RWPE1 (cell line): ENCODE results near the gene LAMTOR3.

Source experiments
- CTCF ChIA-PET: fragments of 350-600 bp; sonication (Branson Sonifier 250); formaldehyde crosslinking; extraction: SDS; loops from one replicate; lab custom pipeline; 2021; lab: Yijun Ruan, JAX
- POLR2A ChIA-PET: fragments of 400-600 bp; formaldehyde crosslinking; extraction: SDS; loops from one replicate; lab custom pipeline; 2020; ENCODE audit warnings: antibody characterized with exemption; ENCODE audit not compliant: low non-redundant PET; lab: Yijun Ruan, JAX
- DNase-seq: peaks from one replicate; pipeline ENCODE4 v3.0.0; 2012; ENCODE audit warnings: low spot score
- H3K27ac ChIP-seq: fragments of 450-650 bp; 2 replicates; pipeline ENCODE4 v1.5.1; 2017
- TF ChIP-seq, protein P1 (sequence below): fragments of 450-650 bp; conservative IDR thresholded peaks from 2 replicates; pipeline ENCODE4 v1.5.1; 2017; ENCODE audit warnings: low read depth, mild to moderate bottlenecking

Gene LAMTOR3

GRCh38 chr4:99853190-99853589 lies 41.0 kb downstream of the LAMTOR3 start:
- POLR2A ChIA-PET: no interaction called here
- TF ChIP-seq, protein P1, sequence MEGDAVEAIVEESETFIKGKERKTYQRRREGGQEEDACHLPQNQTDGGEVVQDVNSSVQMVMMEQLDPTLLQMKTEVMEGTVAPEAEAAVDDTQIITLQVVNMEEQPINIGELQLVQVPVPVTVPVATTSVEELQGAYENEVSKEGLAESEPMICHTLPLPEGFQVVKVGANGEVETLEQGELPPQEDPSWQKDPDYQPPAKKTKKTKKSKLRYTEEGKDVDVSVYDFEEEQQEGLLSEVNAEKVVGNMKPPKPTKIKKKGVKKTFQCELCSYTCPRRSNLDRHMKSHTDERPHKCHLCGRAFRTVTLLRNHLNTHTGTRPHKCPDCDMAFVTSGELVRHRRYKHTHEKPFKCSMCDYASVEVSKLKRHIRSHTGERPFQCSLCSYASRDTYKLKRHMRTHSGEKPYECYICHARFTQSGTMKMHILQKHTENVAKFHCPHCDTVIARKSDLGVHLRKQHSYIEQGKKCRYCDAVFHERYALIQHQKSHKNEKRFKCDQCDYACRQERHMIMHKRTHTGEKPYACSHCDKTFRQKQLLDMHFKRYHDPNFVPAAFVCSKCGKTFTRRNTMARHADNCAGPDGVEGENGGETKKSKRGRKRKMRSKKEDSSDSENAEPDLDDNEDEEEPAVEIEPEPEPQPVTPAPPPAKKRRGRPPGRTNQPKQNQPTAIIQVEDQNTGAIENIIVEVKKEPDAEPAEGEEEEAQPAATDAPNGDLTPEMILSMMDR: no peak
- H3K27ac ChIP-seq: no peak overlapping the region
- no peak for DNase-seq
- CTCF ChIA-PET: no interaction called here

DNA sequence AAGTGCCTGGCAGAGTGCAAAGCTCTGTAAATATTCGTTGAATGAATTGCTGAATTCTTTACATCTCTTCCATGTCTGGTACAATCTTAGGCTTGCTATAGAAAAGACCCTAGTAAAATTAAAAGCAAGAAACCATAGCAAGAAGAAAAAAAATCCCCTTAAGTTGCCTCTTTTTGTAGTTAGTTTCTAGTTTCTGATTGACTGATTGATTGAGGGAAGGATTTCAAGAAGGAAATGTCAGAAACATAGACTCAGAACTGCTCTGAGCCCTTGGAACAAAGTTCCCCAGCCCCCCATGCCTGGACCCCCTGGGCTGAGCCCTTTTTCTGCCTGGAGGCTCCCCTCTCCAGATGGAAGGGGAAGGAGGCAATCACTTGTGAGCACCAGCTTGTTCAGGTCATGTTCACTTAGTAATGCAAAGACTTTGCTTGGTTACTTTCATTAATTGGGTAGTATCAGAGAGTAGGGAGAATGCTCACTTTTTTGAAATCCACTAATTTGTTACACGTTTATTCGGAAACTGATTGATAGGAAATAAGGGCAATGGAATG lies 42.0 kb downstream of the LAMTOR3 start:
- POLR2A ChIA-PET: no interaction called here
- DNase-seq: no peak
- TF ChIP-seq, protein P1: no peak
- CTCF ChIA-PET: interaction anchor here (1.4 kb wide), 1 partner anchor 13 kb away, joined by 4 read pairs; no protein-coding TSS in a partner anchor
- H3K27ac ChIP-seq: no peak overlapping the region

- no peak for DNase-seq
- ChIA-PET CTCF (interaction anchor here (0.6 kb wide), 1 partner anchor 253 kb away, joined by 4 read pairs; no protein-coding TSS in a partner anchor), POLR2A (no interaction called here)
- H3K27ac ChIP-seq: no peak overlapping the region
- TF ChIP-seq, protein P1: no peak
Measured at GRCh38 chr4:99848591-99849001, 45.6 kb downstream of the LAMTOR3 start.

DNA sequence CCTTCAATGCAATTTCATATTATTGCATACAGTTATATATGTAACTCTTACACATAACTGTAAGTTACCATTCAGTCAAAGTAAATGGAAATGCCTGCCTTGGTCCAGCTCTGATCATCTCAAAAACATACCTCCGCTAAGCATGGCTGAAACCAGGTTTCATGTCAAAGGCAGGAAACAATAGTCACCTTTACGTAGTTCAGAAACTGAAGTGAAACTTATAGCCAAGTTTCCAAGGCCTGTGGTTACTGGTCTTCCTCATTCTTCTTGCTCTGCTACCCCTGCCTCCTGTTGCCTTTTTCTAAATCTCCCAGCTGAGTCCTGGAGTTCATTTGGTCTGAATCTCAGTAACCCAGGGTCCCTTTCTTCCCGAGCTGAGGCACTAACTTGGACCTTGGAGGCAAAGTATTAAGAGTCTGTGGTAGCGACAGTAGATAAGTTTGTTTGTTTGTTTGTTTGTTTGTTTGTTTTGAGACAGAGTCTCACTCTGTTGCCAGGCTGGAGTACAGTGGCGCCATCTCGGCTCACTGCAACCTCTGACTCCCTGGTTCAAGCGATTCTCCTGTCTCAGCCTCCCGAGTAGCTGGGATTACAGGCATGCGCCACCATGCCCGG lies 46.8 kb downstream of the LAMTOR3 start:
- TF ChIP-seq, protein P1: no peak
- H3K27ac ChIP-seq: no peak overlapping the region
- no peak for DNase-seq
- ChIA-PET POLR2A (no interaction called here), CTCF (interaction anchor here (0.6 kb wide), 1 partner anchor 13 kb away, joined by 3 read pairs; no protein-coding TSS in a partner anchor)

- ChIA-PET CTCF (no interaction called here), POLR2A (no interaction called here)
- DNase-seq: no peak
- TF ChIP-seq, protein P1: no peak
- H3K27ac ChIP-seq: no peak overlapping the region
Measured at GRCh38 chr4:99846891-99847290, 47.3 kb downstream of the LAMTOR3 start.

GRCh38 chr4:99845708-99846469 lies 48.3 kb downstream of the LAMTOR3 start:
- DNase-seq: no peak
- ChIA-PET POLR2A (no interaction called here), CTCF (interaction anchor here (1.1 kb wide), 1 partner anchor 9 kb away, joined by 5 read pairs; no protein-coding TSS in a partner anchor)
- TF ChIP-seq, protein P1: no peak
- no peak overlapping the region for H3K27ac ChIP-seq
